Stimulated activated CD8-positive, alpha-beta memory T cell treated with anti-CD3 and anti-CD28 coated beads, Interleukin-15, amount 100 ng/mL, for 24 hours (primary cell): ENCODE results near the gene CPNE1.
A peak's percentile ranks its signal among the peaks of the same experiment; 100 is the strongest.

Experiments
- DNase-seq: peaks from one replicate; pipeline ENCODE4 v3.0.0-alpha.2; 2020; ENCODE audit warnings: low read depth

CPNE1 gene

GRCh38 chr20:35620818-35621559, 43.7 kb downstream of the CPNE1 start:
- no peak for DNase-seq

- DNase-seq: peak; percentile 44
Observed at GRCh38 chr20:35619196-35620095, 45.3 kb downstream of the CPNE1 start.

- no peak for DNase-seq
Observed at GRCh38 chr20:35618263-35619131, 46.2 kb downstream of the CPNE1 start.

GRCh38 chr20:35617397-35618262, 47.1 kb downstream of the CPNE1 start:
- DNase-seq: no peak

GRCh38 chr20:35616465-35617396, 48.0 kb downstream of the CPNE1 start:
- no peak for DNase-seq

GRCh38 chr20:35615667-35616464, 48.8 kb downstream of the CPNE1 start, which contains the start of gene SPAG4:
Gene SPAG4 (plus strand): TSS chr20:35615829. CDS start chr20:35616004, 175 bp downstream.
- peak; percentile 100 for DNase-seq

GRCh38 chr20:35611482-35611881, 53.2 kb downstream of the CPNE1 start:
- DNase-seq: no peak

- no peak for DNase-seq
Observed at GRCh38 chr20:35610833-35611427, 53.8 kb downstream of the CPNE1 start.

GRCh38 chr20:35607003-35607735, 57.5 kb downstream of the CPNE1 start:
- DNase-seq: no peak

- no peak for DNase-seq
Observed at GRCh38 chr20:35606127-35606526, 58.6 kb downstream of the CPNE1 start.

GRCh38 chr20:35604449-35604747, 60.3 kb downstream of the CPNE1 start:
- no peak for DNase-seq

- DNase-seq: no peak
Observed at GRCh38 chr20:35603695-35604448, 60.8 kb downstream of the CPNE1 start.

GRCh38 chr20:35602851-35603495, 61.7 kb downstream of the CPNE1 start:
- DNase-seq: no peak

GRCh38 chr20:35601990-35602389, 62.7 kb downstream of the CPNE1 start:
- no peak for DNase-seq

GRCh38 chr20:35600993-35601973, 63.4 kb downstream of the CPNE1 start:
- DNase-seq: peak; percentile 51
